Fibroblast of pulmonary artery (primary cell): ENCODE data around the gene TEAD1.

Experiments
- DNase-seq: peaks from one replicate; pipeline ENCODE4 v3.0.0-alpha.2; 2010; ENCODE audit warnings: low read depth
- H3K4me3 ChIP-seq: replicated peaks from 2 replicates; pipeline ENCODE4 v1.5.1; 2011; ENCODE audit warnings: low read depth, mild to moderate bottlenecking, control low read depth, low read length, moderate library complexity
- CTCF ChIP-seq: IDR thresholded peaks from 2 replicates; pipeline ENCODE4 v1.5.1; 2011; ENCODE audit warnings: mild to moderate bottlenecking, control low read depth, low read length, inconsistent platforms; ENCODE audit errors: missing control alignments

Gene TEAD1

GRCh38 chr11:12728417-12728816 is 54.2 kb downstream of the TEAD1 start:
- H3K4me3 ChIP-seq: no peak overlapping the region
- DNase-seq: no peak
- TF ChIP-seq CTCF: no peak

GRCh38 chr11:12729941-12730340 is 55.7 kb downstream of the TEAD1 start:
- H3K4me3 ChIP-seq: no peak overlapping the region
- DNase-seq: no peak
- no peak for TF ChIP-seq CTCF

- DNase-seq: no peak
- H3K4me3 ChIP-seq: no peak overlapping the region
- no peak for TF ChIP-seq CTCF
These were observed 57.7 kb downstream of the TEAD1 start for GRCh38 chr11:12731841-12732336.

GRCh38 chr11:12733091-12733490 is 58.9 kb downstream of the TEAD1 start:
- no peak overlapping the region for H3K4me3 ChIP-seq
- no peak for TF ChIP-seq CTCF
- DNase-seq: no peak

- no peak for DNase-seq
- H3K4me3 ChIP-seq: no peak overlapping the region
- TF ChIP-seq CTCF: no peak
These were observed 60.4 kb downstream of the TEAD1 start for GRCh38 chr11:12734625-12735024.

- no peak for TF ChIP-seq CTCF
- no peak overlapping the region for H3K4me3 ChIP-seq
- DNase-seq: no peak
These were observed 61.0 kb downstream of the TEAD1 start for GRCh38 chr11:12735262-12735661.

- no peak for TF ChIP-seq CTCF
- DNase-seq: no peak
- H3K4me3 ChIP-seq: no peak overlapping the region
These were observed 62.8 kb downstream of the TEAD1 start for GRCh38 chr11:12737024-12737423.
